GM19452 (cell line): ENCODE measurements around the gene CHTF18.

ENCODE experiments used
- ATAC-seq: cut with Tn5 transposase; IDR thresholded peaks from one replicate; pipeline ENCODE4 v1.9.1; 2021; ENCODE audit not compliant: unreplicated experiment

The CHTF18 gene

GRCh38 chr16:760065-760464 lies 28.4 kb upstream of the CHTF18 start:
- no peak for ATAC-seq

DNA sequence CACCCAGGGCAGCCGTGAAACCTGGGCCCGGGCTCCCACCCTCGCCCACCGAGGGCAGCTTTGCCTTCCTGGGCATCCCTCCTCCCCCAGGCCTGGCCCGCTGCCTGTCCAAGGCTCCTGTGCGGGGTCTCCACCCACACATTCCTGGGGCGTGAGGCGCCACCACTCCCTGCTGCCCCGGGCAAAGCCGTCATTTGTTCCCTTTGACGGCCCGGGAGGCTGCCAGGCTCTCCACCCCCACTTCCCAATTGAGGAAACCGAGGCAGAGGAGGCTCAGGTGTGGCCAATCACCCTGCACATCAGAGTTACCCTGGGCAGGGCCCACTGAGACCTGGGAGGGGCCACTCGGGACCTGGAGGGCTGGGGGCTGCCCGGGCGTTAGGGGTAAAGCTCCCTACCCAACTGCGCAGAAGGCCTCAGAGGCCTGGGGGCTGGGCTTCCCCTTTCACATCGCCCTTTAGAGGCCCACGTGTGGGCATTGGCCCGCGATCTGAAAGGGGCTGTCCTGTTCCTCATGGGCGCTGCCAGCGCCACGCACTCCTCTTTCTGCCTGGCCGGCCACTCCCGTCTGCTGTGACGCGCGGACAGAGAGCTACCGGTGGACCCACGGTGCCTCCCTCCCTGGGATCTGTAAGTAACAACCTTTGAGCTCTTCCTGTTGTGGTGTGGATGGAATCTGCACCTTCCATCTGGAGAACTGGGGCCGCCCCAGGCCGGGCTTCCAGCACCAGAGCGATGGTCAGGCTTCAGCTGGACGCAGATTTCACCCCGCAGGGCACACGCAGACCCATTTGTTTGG lies 27.7 kb upstream of the CHTF18 start, which contains the start of gene MSLN:
TSS of gene MSLN (plus strand) at position 190 of the 799 bp plus-strand sequence. CDS start 1,947 bp downstream, outside the sequence.
- ATAC-seq, result no peak

DNA sequence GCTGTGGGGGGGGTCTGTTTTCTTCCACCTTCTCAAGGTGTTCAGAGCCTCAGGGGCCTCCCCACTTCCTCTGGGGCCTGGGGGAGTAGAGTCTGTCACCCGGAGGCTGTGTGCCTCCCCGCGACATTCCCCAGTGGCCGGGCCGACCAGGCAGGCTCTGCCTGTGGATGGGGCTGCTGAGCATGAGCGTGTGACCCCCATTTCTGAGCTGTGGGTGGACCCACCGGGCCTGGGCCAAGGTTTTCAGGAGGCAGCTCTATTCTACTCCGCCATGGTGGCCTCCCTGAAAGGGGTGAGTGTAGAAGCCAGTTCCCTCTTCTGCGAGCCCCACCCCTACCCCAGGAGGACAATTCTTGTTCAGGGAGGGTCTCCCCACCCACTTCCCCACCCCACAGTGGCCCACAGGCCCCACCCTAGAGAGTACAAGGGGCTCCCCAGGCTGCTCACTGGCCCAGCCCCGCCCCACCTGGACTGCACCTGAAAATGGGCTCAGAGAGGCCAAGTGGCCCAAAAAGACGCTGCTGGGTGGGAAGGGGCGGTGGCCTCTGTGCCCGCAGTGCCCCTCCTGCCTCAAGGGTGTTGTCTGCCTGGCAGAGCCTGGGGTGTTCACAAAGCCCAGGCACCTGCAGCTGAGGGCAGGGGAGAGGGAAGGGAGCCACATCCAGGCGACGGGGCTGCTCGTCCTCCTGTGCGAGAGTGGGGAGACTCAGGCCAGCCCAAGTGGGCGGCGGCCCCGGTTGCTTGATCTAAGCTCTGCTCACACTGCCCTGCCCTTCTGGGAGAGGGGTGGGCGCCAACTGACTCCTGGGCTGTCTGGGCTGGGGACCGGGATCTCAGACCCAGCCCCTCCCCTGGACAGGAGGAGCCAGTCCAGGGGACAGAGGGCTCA lies 26.6 kb upstream of the CHTF18 start:
- no peak for ATAC-seq

GRCh38 chr16:762595-763268 lies 25.7 kb upstream of the CHTF18 start:
- no peak for ATAC-seq

DNA sequence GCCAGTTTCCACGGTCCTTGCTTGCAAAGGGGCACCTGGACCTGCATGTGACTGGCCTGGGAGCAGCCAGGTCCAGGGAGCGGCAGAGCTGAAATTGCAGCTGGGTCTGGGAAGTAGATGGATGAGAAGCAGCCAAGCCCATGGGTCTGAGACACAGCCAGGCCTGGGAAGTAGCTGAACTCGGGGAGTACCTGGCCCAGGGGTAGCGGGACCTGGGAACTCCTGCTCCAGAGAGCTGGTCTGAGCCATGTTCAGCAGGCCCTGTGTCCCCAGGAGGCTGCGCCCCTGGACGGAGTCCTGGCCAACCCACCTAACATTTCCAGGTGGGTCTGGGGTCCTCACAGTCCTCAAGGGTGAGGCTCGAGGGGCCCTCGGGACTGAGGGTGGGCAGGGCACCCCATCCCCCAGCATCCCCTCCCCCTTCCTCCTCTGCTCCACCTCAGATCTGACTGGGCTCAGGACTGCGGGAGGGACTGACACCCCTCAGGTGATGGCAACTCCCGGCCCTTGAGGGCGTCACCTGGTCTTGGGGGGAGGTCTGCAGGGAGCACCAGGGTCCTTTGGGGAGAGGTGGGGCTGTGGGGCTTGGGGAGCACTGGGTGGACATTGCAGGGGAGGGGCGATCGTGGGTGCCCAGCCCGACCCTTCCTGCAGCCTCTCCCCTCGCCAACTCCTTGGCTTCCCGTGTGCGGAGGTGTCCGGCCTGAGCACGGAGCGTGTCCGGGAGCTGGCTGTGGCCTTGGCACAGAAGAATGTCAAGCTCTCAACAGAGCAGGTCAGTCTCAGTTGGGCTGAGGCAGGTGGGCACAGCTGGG lies 24.8 kb upstream of the CHTF18 start:
- ATAC-seq, result no peak

GRCh38 chr16:764184-764750 lies 24.2 kb upstream of the CHTF18 start:
- ATAC-seq, result no peak

DNA sequence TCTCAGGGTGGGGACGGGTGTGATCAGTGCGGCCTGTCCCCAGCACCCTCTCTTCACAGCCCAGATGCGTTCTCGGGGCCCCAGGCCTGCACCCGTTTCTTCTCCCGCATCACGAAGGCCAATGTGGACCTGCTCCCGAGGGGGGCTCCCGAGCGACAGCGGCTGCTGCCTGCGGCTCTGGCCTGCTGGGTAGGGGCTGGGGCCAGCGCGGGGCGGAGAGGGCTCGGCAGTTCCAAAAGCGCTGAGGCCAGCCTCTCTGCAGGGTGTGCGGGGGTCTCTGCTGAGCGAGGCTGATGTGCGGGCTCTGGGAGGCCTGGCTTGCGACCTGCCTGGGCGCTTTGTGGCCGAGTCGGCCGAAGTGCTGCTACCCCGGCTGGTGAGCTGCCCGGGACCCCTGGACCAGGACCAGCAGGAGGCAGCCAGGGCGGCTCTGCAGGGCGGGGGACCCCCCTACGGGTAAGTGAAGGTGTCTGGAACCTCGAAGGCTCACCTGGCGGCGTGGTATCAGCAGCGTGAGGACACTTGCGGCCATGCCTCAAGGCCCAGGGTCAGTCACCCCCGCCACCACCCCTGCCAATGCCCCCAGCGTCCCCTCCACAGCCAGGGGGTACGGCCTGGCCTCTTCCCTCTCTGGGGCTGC lies 23.5 kb upstream of the CHTF18 start:
- no peak for ATAC-seq

DNA sequence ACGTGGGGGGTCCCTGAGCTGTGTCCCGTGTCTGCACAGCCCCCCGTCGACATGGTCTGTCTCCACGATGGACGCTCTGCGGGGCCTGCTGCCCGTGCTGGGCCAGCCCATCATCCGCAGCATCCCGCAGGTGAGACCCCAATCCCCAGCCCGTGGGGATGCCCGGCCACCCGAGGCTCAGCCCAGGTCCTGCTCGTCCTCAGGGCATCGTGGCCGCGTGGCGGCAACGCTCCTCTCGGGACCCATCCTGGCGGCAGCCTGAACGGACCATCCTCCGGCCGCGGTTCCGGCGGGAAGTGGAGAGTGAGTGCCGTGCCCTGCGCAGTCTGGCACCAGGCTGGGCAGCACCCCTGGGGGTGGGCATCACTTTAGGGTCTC lies 22.9 kb upstream of the CHTF18 start:
- no peak for ATAC-seq

DNA sequence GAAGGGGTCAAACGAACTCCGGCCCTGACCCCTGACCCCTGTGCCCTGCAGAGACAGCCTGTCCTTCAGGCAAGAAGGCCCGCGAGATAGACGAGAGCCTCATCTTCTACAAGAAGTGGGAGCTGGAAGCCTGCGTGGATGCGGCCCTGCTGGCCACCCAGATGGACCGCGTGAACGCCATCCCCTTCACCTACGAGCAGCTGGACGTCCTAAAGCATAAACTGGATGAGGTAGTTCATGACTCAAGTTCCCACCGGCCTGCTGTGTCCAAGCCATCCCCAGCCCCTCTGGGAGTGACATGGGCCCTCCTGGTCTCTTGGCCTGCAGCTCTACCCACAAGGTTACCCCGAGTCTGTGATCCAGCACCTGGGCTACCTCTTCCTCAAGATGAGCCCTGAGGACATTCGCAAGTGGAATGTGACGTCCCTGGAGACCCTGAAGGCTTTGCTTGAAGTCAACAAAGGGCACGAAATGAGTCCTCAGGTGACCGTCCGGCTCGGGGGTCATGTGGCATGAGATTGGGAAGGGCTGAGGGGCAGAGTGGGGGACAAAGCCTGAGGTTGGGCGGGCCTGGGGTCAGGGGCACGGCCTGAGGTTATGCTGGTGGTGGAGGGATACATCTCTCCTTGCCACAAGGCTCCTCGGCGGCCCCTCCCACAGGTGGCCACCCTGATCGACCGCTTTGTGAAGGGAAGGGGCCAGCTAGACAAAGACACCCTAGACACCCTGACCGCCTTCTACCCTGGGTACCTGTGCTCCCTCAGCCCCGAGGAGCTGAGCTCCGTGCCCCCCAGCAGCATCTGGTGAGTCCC lies 22.2 kb upstream of the CHTF18 start:
- no peak for ATAC-seq

- no peak for ATAC-seq
These were observed 21.4 kb upstream of the CHTF18 start for GRCh38 chr16:766820-767640.

DNA sequence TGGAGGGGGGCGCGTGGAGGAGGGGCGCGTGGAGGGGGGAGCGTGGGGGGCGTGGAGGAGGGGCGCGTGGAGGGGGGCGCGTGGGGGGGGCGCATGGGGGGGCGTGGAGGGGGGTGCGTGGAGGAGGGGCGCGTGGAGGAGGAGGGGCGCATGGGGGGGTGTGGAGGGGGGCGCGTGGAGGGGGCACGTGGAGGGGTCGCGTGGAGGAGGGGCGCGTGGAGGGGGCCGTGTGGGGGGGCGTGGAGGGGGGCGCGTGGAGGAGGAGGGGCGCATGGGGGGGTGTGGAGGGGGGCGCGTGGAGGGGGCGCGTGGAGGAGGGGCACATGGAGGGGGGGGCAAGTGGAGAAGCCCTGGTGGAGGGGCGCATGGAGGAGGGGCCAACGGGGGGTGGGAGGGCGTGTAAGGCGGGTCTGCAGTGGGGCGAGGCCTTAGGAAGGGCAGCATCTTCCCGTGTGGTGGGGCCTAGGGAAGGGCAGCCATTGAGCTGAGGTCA lies 20.6 kb upstream of the CHTF18 start:
- no peak for ATAC-seq

GRCh38 chr16:768428-768827 lies 20.0 kb upstream of the CHTF18 start:
- no peak for ATAC-seq

- ATAC-seq, result no peak
These were observed 19.1 kb upstream of the CHTF18 start for GRCh38 chr16:769184-769784.

- no peak for ATAC-seq
These were observed 18.5 kb upstream of the CHTF18 start for GRCh38 chr16:769934-770333.

DNA sequence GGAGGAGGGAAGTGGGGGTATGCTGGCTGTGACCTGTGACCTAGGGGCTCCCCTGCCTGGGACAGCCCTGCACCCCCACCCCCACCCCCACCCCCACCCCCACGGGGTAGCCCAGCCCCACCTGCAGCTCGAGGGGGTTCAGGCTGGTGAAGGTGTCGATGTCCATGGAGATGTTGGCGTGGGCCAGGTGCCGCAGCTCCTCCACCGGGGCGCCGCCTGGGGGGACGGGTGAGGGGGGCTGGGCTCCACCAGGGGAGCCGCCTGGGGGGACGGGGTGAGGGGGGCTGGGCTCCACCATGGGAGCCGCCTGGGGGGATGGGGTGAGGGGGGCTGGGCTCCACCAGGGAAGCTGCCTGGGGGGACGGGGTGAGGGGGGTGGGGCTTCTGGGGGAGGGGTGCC lies 18.0 kb upstream of the CHTF18 start:
- no peak for ATAC-seq

DNA sequence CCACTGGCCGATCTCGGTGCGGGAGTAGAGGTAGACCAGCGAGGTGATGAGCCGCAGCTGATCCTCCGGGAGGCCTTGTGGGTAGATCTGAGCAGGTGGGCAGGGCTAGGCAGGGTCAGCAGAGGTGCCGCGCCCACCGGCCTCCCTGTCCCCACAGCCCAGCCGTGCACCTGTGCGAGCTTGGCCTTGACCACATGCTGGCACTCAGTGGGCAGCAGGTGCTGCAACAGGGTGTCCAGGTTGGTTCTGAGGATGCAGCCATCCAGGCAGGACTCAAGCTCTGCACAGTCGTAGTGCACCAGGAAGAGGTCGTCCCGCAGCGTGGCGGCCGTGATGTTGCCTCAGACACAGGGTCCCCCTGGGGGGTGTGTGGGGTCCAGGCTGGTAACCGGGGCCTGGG lies 15.5 kb upstream of the CHTF18 start:
- ATAC-seq, result no peak
